Panc1 (cell line): Measurements from ENCODE around the gene TGIF2. TPM values are rescaled to one million over a fixed set of nuclear protein-coding genes. Genes with fewer than 3 reads are reported as not detected.

Experiments
- ATAC-seq: fragments of 200-7000 bp; cut with Tn5 transposase; 2 replicates; pipeline ENCODE4 v1.9.1; 2020; ENCODE audit warnings: mild to moderate bottlenecking, moderate library complexity
- BruUV-seq: library from RNA; stranded (reverse); fragments of 400-500 nt; replicated peaks from 2 replicates; lab custom pipeline; 2021; lab: Mats Ljungman, UMichigan
- CTCF ChIA-PET: fragments of 300-600 bp; sonication (Branson Sonifier 250); formaldehyde crosslinking; loops from one replicate; lab custom pipeline; 2022; ENCODE audit warnings: antibody characterized with exemption; lab: Charles Lee
- POLR2A ChIA-PET: fragments of 300-600 bp; sonication (Branson Sonifier 250); formaldehyde crosslinking; loops from one replicate; lab custom pipeline; 2022; ENCODE audit warnings: antibody characterized with exemption; lab: Charles Lee
- DNase-seq: peaks from one replicate; pipeline ENCODE4 v3.0.0-alpha.2; 2010; ENCODE audit warnings: low read depth, low spot score
- H3K27ac ChIP-seq: 2 replicates; pipeline ENCODE4 v1.5.1; 2011; ENCODE audit warnings: mild to moderate bottlenecking, low read length, inconsistent platforms
- H3K27me3 ChIP-seq: fragments of 200-500 bp; sonication (Bioruptor generic); 2 replicates; pipeline ENCODE4 v1.6.0; 2014; ENCODE audit warnings: low read length, inconsistent platforms; ENCODE audit not compliant: control insufficient read depth, insufficient read depth
- H3K36me3 ChIP-seq: fragments of 200-500 bp; sonication (Bioruptor generic); 2 replicates; pipeline ENCODE4 v1.5.1; 2014; ENCODE audit warnings: inconsistent platforms, mild to moderate bottlenecking, low read length, moderate library complexity; ENCODE audit not compliant: control insufficient read depth, insufficient read depth
- H3K4me1 ChIP-seq: 2 replicates; pipeline ENCODE4 v1.5.1; 2011; ENCODE audit warnings: inconsistent platforms, mild to moderate bottlenecking, low read length, moderate library complexity; ENCODE audit not compliant: control insufficient read depth, insufficient read depth
- H3K4me3 ChIP-seq, 2 experiments: 2 replicates each; pipeline ENCODE4 v1.5.1; 2011 to 2012; ENCODE audit warnings: low read depth in 2 of 2, low read length in 2 of 2, mild to moderate bottlenecking in 2 of 2, inconsistent platforms in 1 of 2, moderate library complexity in 1 of 2
- H3K9me3 ChIP-seq: fragments of 200-500 bp; sonication (Bioruptor generic); 2 replicates; pipeline ENCODE4 v1.5.1; 2014; ENCODE audit warnings: low read depth, mild to moderate bottlenecking, inconsistent platforms, low read length, moderate library complexity; ENCODE audit not compliant: control insufficient read depth, insufficient read depth
- POLR2AphosphoS5 ChIP-seq: IDR thresholded peaks from 2 replicates; pipeline ENCODE4 v1.6.1; 2012; ENCODE audit warnings: mild to moderate bottlenecking, low read depth, low read length, moderate library complexity
- SIN3A ChIP-seq: IDR thresholded peaks from 2 replicates; pipeline ENCODE4 v1.6.1; 2012; ENCODE audit warnings: low read depth, mild to moderate bottlenecking, low read length, moderate library complexity, borderline replicate concordance; ENCODE audit not compliant: insufficient read depth
- TCF7L2 ChIP-seq: IDR thresholded peaks from 2 replicates; pipeline ENCODE4 v1.6.1; 2011; ENCODE audit warnings: mild to moderate bottlenecking, low read depth, low read length, inconsistent platforms
- in situ Hi-C: cut with HindIII; loops from 2 replicates; pipeline ENCODE4 v1.10.0; 2016; ENCODE audit warnings: low sequenced_read_pairs, low pct_unique_long_range_greater_than_20kb
- intact Hi-C: fragments of 100-400 bp; cut with micrococcal nuclease; formaldehyde crosslinking; loops from one replicate; pipeline ENCODE4 v1.10.0; 2022; ENCODE audit not compliant: unreplicated experiment
- total RNA-seq: library from RNA; stranded (reverse); gene quantifications from one replicate; pipeline ENCODE4 v1.2.1, GENCODE V29; 2021; ENCODE audit not compliant: unreplicated experiment
- TF ChIP-seq, protein P1 (sequence below), 2 experiments: IDR thresholded peaks; 2 replicates each; pipeline ENCODE4 v1.6.1; 2011 to 2012; ENCODE audit warnings: low read depth in 2 of 2, control low read depth in 1 of 2, low read length in 1 of 2, mild to moderate bottlenecking in 1 of 2, moderate library complexity in 1 of 2; ENCODE audit not compliant: insufficient read depth in 1 of 2
- TF ChIP-seq, protein P2 (sequence below): fragments of 450-650 bp; IDR thresholded peaks from 2 replicates; pipeline ENCODE4 v1.5.1; 2017; ENCODE audit warnings: mild to moderate bottlenecking

Gene TGIF2
- total RNA-seq, 1 experiment from 2014 or later, result 18.0 TPM

DNA sequence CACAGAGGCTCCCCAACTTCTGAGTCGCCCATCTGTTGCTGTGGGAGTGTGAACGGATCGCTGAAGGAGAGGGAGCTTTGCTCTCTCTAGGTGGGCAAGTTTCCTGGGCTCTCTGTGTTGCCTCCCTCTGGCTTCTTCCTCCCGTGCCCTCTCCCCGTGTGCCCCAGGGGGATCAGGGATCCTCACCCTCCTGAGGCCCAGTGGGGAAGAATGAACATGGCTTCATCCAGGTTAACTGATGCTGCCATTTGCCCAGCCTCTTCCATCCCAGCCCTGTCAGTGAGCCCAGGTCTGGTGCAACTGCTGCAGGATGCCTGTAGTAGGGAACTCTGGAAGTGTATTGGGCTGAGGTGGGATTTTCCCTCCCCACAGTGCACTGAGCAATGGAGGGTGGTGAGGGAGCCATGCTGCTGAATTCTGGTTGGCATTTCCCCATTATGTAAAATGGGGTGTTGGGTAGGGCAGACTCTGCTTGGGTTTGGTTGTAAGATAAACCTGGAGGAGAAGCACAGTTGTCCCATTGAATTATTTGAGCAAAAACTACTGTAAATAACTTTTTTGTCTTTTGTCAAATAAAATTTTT, 20.0 kb downstream of the TGIF2 start:
- BruUV-seq, result no TSS peak
- Histone ChIP-seq H3K36me3 (no peaks in the 10 kb centered on the region), H3K27ac (no peak overlapping the region), H3K27me3 (no peaks in the 10 kb centered on the region), H3K4me1 (no peaks in the 10 kb centered on the region), H3K9me3 (no peaks in the 10 kb centered on the region), H3K4me3 (no peak overlapping the region)
- CTCF ChIA-PET, result interaction anchor here (0.9 to 1.1 kb wide), 2 partner anchors 11 to 51 kb away, joined by 3 read pairs; no protein-coding TSS in a partner anchor
- no peak for DNase-seq
- in situ Hi-C loops, result no loop called here
- no peak for ATAC-seq
- POLR2A ChIA-PET, result no interaction called here
- TF ChIP-seq TCF7L2, result no peak
- TF ChIP-seq, protein P1, sequence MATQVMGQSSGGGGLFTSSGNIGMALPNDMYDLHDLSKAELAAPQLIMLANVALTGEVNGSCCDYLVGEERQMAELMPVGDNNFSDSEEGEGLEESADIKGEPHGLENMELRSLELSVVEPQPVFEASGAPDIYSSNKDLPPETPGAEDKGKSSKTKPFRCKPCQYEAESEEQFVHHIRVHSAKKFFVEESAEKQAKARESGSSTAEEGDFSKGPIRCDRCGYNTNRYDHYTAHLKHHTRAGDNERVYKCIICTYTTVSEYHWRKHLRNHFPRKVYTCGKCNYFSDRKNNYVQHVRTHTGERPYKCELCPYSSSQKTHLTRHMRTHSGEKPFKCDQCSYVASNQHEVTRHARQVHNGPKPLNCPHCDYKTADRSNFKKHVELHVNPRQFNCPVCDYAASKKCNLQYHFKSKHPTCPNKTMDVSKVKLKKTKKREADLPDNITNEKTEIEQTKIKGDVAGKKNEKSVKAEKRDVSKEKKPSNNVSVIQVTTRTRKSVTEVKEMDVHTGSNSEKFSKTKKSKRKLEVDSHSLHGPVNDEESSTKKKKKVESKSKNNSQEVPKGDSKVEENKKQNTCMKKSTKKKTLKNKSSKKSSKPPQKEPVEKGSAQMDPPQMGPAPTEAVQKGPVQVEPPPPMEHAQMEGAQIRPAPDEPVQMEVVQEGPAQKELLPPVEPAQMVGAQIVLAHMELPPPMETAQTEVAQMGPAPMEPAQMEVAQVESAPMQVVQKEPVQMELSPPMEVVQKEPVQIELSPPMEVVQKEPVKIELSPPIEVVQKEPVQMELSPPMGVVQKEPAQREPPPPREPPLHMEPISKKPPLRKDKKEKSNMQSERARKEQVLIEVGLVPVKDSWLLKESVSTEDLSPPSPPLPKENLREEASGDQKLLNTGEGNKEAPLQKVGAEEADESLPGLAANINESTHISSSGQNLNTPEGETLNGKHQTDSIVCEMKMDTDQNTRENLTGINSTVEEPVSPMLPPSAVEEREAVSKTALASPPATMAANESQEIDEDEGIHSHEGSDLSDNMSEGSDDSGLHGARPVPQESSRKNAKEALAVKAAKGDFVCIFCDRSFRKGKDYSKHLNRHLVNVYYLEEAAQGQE (IDR thresholded peaks at IDR 0.05; ENCODE audit: insufficient read depth in 1 of 2, low read depth in 2 of 2, low read length in 1 of 2), result no peak
- no peak for TF ChIP-seq POLR2AphosphoS5
- TF ChIP-seq, protein P2, sequence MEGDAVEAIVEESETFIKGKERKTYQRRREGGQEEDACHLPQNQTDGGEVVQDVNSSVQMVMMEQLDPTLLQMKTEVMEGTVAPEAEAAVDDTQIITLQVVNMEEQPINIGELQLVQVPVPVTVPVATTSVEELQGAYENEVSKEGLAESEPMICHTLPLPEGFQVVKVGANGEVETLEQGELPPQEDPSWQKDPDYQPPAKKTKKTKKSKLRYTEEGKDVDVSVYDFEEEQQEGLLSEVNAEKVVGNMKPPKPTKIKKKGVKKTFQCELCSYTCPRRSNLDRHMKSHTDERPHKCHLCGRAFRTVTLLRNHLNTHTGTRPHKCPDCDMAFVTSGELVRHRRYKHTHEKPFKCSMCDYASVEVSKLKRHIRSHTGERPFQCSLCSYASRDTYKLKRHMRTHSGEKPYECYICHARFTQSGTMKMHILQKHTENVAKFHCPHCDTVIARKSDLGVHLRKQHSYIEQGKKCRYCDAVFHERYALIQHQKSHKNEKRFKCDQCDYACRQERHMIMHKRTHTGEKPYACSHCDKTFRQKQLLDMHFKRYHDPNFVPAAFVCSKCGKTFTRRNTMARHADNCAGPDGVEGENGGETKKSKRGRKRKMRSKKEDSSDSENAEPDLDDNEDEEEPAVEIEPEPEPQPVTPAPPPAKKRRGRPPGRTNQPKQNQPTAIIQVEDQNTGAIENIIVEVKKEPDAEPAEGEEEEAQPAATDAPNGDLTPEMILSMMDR, result no peak
- no peak for TF ChIP-seq SIN3A
- intact Hi-C loops, result no loop called here

DNA sequence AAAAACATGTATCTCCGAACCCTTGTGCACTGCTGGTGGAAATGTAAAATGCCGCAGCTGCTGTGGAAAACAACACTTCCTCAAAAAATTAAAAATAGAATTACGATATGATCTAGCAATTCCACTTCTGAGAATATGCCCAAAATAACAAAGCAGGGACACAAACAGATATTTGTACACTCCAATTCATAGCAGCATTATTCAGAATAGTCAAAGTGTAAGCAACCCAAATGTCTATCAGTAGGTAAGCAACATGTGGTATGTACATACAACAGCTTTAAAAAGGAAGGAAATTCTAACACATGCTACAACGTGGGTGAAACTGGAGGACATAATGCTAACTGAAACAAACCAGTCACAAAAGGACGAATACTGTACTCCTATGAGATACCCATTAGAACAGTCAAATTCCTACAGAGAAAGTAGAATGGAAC, 26.5 kb downstream of the TGIF2 start:
- no TSS peak for BruUV-seq

More for the DNA sequence above, 26.5 kb downstream of the TGIF2 start:
- in situ Hi-C loops, result no loop called here
- Histone ChIP-seq H3K4me3 (no peak overlapping the region), H3K27ac (no peak overlapping the region), H3K4me1 (0 out of 2 replicates have a peak, but pooled peaks cover 2% of the 10 kb centered on the region), H3K27me3 (no peaks in the 10 kb centered on the region), H3K9me3 (no peaks in the 10 kb centered on the region), H3K36me3 (no peaks in the 10 kb centered on the region)
- ATAC-seq (no peak), DNase-seq (no peak)
- TF ChIP-seq TCF7L2 (no peak), POLR2AphosphoS5 (no peak), SIN3A (no peak)
- TF ChIP-seq, protein P1 (IDR thresholded peaks at IDR 0.05; ENCODE audit: insufficient read depth in 1 of 2, low read depth in 2 of 2, low read length in 1 of 2), result no peak
- TF ChIP-seq, protein P2, result no peak
- intact Hi-C loops, result no loop called here
- ChIA-PET POLR2A (no interaction called here), CTCF (interaction anchor here (0.5 kb wide), 1 partner anchor 40 kb away, joined by 4 read pairs; no protein-coding TSS in a partner anchor)
